DMS 273 (cell line): ENCODE data around the gene RGR.

Experiments
- DNase-seq: peaks from one replicate; lab custom pipeline; 2025; ENCODE audit not compliant: unreplicated experiment; lab: John Stamatoyannopoulos, UW

The RGR gene

DNA sequence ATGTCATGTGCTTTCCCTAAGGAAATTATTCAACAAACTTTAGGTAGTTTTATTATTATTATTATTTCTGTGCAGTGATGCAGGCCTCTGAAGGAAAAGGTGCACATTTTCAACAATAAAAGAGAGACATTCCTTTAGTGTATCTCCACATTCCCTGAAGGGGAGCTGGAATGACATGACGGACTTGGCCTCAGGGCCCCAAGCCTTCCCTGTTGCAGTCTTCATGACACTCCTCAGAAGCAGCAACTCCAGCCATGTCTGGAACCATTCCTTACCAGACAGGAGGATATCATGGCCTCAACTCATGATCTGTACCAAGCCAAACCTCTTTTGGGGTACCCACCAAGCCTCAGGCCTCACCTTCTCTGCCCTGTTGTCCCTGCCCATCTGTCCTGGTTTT lies 48.3 kb downstream of the RGR start:
- no peak for DNase-seq

DNA sequence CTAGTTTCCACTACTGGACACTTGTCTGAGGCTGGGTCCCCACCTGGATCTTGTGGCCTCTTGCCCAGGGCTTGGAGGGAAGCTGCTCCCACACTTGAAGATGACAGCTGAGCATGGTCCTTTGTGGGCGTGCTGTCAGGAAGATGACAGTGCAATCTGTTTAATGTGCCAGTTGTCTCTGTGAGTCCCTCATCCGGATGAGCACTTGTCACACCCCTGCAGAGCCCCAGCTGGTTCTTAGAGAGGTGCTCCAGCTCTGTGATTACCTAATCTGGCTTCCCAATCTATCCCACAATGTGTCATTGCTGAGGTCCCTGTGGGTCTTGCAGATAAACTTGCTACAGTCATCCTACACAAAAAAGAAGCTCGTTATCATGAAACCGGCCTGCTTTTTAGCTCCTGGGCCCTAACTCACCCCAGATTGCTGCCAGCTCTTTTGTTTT lies 48.7 kb downstream of the RGR start:
- no peak for DNase-seq

GRCh38 chr10:84294766-84295447 lies 50.1 kb downstream of the RGR start:
- DNase-seq: no peak

DNA sequence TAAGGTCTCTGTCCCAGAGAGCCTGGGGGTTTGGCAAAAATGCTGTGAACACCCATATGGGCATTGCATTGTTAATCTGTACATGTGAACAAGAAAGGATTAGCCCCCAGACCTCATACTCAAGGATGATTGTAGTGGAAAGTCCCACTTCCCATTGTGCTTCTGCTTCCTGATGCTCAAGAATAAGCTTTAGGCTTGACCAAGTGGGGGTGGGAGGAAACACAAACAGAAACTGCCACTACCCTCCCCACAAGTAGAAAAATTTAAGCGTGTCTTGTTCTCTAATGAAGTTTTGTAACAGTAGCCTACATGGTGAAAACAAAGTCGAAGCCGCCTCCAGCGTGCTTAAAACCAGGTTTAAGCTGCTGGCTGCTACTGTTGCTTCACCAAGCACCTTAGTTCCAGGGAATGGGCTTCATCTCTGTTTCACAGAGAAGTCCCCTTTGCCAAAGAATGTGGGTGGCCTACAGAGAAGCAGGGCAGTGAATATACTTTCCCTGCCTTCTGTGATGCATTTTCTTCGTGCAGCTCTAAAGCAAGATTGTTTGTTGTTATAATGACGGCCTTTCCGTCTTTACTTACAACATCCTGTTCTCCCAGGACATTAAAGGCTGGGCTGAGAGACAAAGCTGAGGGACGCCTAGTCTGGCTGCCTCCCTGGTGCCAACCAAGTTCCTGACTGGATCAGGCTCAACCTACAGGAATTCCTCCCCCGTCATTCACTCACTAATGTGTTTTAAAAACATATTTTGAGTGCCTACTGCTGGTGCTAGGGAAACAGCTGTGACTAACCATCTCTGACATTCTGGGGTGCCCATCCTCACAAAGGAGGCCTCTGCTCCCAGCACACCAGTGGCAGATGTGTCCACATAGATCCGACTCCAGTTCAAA lies 51.5 kb downstream of the RGR start:
- DNase-seq: no peak

GRCh38 chr10:84298057-84298456 lies 53.2 kb downstream of the RGR start:
- no peak for DNase-seq

- no peak for DNase-seq
Measured at GRCh38 chr10:84302223-84302622, 57.4 kb downstream of the RGR start.

GRCh38 chr10:84306751-84307384 lies 62.0 kb downstream of the RGR start:
- DNase-seq: no peak

GRCh38 chr10:84308021-84308420 lies 63.2 kb downstream of the RGR start:
- DNase-seq: no peak

DNA sequence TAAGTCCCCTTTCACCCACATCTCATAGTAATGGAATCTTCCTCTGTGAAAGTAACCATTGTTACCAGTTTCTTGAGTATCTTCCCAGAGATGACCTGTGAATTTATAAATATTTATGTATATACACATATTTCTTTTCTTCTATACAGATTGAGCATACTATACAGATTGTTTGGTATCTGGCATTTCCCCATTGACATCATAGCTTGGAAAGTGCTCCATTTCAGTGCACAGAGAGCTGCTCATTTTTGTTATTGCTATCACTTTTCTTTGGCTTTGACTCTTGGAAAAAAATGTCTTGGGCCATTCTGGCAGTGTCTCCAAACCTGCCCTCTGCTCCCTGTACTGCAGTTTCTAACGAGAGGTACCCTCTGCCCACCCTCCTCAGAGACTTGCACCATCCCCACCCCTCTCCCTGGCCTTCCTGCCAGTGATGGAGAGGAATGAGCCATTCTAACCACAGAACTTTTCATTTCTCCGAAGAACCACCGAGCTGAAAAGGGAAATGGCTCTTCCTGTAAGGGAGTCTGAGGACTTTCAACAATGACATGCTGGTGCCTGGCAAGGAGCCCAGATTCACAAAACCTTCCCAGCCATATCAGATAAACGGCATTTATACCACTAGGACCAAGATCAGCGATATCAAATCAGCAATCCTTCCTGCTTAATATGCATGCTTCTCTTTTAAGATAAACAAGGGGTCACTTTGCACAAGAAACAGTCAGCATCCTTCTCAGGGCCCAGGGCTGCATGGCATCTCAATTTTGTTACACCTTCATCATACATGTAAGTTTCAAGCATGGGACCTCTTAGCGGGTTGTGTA lies 63.8 kb downstream of the RGR start:
- DNase-seq: peak; percentile 41
